ENCODE data around the gene GATD1.

GRCh38 chr11:782264-783174, 5.2 kb upstream of the GATD1 start:
- TF ChIP-seq POLR2A (IDR thresholded peaks at IDR 0.05) (no peak), CTCF (IDR thresholded peaks at IDR 0.05) (no peak)

Measured in esophagus squamous epithelium (tissue), 4 donors.